Measurements from ENCODE around the gene ATP2C1.

GRCh38 chr3:130960139-130960795, 66.4 kb downstream of the ATP2C1 start:
- TF ChIP-seq POLR2AphosphoS5 (IDR thresholded peaks at IDR 0.05; ENCODE audit: borderline replicate concordance, low read depth, low read length), result no peak
- TF ChIP-seq EZH2 (IDR thresholded peaks at IDR 0.05), result no peak
- TF ChIP-seq FOXP2 (optimal IDR thresholded peaks at IDR 0.05; ENCODE audit: control extremely low read depth, extremely low read length, insufficient read depth), result no peak
